HG03342 (cell line): Measurements from ENCODE around the gene ASCL2.
"Not testable (repeated sequence)": the region's sequence is repeated elsewhere in the genome, so short reads cannot be mapped to it uniquely, and the experiment has no call there.

Experiments used
- ATAC-seq: cut with Tn5 transposase; IDR thresholded peaks from one replicate; pipeline ENCODE4 v1.9.1; 2021; ENCODE audit warnings: mild to moderate bottlenecking, moderate library complexity; ENCODE audit not compliant: unreplicated experiment

The ASCL2 gene

DNA sequence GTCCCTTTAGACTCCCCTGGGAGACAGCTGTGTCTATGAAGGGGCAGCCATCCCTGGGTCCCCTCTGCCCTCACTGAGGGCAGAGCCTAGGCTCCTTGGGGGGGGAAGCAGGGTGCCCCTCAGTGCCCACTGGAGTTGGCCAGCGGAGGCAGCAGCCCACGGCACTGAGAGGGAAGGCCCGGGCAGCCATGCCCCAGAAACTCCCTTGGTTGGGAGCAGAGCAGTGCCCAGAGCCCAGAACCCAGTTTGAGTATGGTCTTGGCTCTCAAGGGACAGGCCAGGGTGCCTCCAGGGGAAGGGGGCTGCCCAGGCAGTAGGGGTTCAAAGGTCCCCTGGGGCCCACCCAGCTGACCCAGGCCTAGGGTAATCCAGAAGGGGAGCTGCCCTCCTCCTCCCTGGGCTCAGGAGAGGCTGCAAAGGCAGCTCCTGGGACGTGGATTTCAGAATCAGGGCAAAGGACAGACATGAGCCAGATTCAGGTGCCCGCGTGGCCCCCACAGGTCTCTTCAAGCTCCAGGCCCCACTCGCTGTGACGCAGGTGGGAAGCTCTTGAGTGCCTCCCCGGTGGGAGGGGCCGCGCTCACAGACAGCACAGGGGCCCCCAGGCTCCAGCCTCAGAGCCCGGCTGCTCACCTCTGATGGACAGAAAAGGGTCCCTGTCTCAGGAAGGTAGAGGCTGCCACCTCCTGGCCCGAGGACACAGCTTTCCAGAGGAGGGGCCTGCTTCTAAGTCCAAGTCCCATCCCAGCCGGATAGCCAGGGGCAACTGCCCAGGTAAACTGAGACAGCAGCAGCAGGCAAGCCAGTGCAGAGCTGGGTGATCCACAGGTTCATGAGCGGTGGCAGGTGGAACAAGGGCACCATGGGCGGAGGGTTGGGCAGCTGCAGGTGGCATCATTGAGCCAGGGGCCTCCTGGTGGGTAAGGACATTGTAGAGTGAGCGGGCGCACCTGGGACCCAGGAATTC lies 28.7 kb upstream of the ASCL2 start:
- ATAC-seq: no peak

DNA sequence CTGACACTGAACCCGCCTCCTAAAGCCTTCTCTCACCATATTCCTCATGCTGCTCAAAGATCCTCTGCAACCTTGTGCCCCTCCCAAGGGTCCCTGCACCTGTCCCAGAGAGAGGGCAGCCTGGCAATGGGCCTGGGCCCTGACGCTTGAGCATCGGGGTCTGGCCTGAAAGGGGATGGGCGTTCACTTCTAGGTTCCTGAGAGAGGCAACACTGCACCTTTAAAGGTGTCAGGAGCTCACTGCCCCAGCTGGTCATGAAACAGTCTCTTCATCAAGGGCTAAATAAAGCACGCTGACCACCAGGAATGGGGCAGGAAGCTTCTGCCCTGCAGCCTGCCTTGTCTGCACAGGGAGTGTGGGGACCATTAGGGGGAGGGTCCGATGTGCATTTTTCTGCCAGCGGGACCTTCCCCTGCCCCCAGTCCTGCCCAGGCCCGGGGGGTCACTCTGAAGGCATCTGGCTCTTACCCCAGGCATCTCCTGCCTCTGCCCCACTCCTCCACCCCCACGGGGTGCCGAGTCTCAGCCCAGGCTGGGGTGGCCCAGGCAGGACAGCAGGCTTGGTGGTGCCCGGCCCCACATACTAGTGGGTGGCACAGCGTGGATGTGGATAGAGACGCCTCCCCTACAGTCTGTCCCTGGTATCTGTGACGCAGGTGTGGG lies 27.9 kb upstream of the ASCL2 start:
- no peak for ATAC-seq

GRCh38 chr11:2297623-2298030 lies 27.2 kb upstream of the ASCL2 start:
- ATAC-seq: no peak

DNA sequence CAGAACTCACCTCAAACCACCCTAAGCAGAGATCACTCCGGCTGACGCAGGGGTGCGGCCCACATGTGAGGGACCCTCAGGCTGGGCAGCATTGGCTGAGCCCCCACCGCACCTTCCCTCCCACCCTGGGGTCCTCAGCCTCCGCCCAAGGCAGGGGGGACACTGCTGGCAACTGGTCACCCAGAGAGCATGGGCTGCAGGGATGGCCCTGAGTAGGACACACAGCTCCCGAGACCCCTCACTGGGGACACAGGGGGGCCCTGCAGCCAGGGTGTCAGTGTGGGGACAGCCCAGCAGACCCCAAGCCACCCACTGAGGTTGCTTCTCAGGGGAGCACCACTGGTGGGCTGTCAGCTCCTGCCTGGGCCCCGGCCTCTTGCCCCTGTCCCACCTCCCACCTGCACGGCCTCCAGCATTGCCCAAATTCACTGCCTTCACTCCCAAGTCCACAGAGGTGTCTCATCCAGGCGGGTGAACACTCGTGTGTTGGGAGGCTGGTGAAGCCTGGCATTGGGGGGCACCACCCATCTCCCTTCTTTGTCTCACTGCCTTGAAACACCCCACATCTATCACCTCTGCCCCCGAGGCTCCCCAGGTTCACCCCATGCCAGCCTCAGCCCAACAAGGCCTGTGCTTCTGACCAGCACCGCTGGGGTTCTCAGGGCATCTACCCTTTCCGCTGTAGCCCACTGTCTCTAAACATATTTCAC lies 26.7 kb upstream of the ASCL2 start:
- ATAC-seq: no peak

- no peak for ATAC-seq
Measured at GRCh38 chr11:2295971-2296912, 25.9 kb upstream of the ASCL2 start.

DNA sequence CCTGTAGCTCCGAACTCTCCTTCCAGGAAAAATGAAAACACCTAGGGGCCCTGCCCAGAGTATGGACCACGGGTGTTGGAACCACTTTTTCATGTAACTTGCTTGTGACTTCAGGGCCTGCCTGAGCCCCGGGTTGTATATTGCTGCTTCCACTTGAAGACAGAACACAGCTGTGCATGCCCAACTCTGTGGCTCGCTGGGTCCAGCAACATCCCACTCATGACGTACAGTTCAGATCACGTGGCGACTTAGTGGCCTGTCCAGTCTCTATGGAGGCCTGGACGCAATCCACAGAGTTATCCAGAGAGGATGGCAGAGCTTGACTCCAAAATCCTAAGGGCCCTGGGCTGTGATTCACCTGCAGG lies 24.5 kb upstream of the ASCL2 start:
- no peak for ATAC-seq

DNA sequence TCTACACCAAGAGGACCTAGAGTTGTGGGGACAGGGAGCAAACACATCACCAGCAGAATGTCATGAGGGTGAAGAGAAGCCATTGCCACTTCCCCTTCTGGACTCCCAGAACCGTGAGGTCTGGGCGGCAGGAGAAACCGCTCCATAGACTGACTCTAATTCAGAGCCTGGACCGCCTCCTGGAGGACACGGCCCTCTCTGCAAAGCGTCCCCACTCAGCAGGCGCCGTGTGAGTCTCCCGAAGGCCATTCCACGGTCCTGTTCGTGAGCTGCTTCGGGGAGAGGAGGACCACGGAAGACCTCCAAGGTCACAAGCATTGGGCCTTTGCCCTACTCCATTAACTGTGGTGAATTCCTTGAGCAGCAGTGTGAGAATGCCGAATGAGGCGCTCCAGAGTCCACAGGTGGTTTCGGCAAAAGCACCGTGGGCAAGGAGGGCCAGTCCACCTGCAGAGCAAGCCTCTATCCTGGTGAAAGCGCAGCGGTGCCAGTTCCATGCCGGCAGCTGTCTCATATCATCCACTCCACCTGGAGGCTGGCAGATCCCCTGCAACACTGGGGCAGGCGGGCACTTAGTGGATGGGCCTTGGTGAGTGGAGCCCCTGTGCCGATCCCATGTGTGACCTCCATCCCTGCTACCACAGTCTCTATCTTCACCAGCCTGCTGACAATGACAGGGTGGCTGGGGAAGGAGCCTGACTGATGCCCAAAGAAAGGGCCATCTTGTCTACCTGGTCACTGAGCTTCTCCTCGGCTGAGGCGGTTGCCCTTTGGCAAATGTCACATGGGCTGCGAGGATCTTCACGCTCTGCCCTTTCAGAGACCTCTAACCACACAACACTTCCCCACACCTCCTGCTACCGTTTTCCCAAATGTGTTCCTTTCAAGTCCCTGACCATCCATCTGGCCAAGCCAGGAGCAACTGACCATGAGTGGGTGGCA lies 23.9 kb upstream of the ASCL2 start:
- ATAC-seq: no peak

- ATAC-seq: no peak
Measured at GRCh38 chr11:2293531-2293971, 23.2 kb upstream of the ASCL2 start.

DNA sequence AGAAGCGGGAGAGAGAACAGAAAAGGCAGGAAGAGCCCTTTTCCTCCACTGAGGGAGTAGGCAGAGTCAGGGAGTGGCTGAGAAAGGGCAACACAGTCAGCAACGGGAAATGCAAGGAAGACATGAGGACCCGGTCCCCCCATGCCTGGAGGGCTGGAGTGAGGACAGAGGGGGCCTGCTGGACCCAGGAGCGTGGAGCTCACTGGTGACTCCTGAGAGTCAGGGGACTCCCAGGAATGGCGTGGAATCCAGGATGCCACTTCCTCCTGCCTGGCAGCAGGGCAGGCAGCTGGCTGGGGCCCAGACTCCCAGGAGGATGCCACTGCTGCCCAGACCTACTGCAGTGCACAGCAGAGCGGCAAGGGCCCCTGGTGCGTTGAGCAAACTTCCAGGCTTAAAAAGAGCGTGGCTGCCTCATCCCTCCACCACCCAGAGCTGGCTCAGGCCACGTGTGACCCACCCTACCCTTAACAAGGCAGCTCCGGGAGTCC lies 20.0 kb upstream of the ASCL2 start:
- no peak for ATAC-seq

GRCh38 chr11:2289859-2290258 lies 19.5 kb upstream of the ASCL2 start:
- ATAC-seq: no peak

- ATAC-seq: no peak
Measured at GRCh38 chr11:2289350-2289749, 19.0 kb upstream of the ASCL2 start.

GRCh38 chr11:2287091-2287490 lies 16.7 kb upstream of the ASCL2 start:
- no peak for ATAC-seq

DNA sequence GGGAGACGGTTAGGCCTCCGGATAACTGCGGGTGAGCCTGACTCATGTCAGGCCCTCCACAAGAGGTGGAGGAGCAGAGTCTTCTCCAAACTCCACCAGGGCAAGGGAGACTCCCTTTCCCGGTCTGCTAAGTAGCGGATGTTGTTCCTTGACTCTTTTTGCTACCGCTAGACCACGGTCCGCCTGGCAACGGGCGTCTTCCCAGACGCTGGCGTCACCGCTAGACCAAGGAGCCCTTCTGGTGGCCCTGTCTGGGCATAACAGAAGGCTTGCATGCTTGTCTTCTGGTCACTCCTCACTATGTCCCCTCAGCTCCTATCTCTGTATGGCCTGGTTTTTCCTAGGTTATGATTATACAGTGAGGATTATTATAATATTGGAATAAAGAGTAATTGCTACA lies 16.0 kb upstream of the ASCL2 start:
- not testable (repeated sequence) for ATAC-seq

DNA sequence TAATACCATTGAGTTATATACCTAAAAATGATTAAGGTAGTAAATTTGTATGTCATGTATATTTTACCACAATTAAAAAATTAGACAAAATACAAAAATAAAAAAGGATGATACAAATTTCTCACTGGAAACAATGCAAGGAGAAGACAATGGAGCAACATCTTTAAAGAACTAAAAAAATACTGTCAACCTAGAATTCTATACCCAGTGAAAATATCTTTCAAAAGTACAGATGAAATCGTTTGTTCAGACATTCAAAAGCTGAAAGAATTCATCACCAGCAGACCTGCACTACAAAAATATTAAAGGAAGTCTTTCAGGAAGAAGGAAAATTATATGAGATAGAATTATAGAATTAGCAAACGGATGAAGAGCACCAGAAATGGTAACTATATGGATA lies 9.8 kb upstream of the ASCL2 start:
- no peak for ATAC-seq

DNA sequence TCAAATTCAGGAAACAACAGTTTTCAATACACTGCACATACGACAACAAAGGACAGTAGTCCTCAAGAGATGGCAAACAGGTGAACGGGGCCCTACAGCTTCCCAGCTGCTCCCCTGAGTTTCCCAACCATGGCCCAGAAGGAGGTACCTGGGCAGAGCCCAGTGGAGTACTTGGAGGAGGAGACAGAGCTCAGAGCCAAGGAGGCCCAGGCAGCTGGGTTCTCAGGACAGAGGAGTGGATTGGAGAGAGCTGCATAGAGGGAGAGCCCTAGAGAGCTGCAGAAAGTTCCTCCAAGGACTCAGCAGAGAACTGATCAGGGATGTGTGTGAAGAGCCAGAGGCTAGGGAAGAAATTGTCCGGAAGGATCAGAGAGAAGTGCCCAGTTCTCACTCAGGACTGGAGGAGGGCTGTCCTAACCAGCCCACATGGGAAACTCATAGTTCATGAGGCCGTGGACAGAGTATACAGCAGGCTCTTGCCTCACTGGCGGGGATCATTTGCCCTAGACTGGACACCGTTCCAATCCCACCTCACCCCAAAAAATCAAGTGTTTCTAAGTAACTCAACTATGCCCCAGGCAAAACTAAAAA lies 7.6 kb upstream of the ASCL2 start:
- ATAC-seq: no peak

GRCh38 chr11:2277008-2277346 lies 6.6 kb upstream of the ASCL2 start:
- ATAC-seq: no peak

- no peak for ATAC-seq
Measured at GRCh38 chr11:2276280-2277007, 6.1 kb upstream of the ASCL2 start.
